Occipital lobe (tissue), 2 donors: ENCODE results near the gene EYS. TPM values are rescaled to one million over a fixed set of nuclear protein-coding genes. Genes with fewer than 3 reads are reported as not detected.
"Not testable (repeated sequence)": the region's sequence is repeated elsewhere in the genome, so short reads cannot be mapped to it uniquely, and the experiment has no call there.

Experiments used
- DNase-seq: peaks from one replicate; lab custom pipeline; 2025; lab: John Stamatoyannopoulos, UW
- total RNA-seq: library from RNA; depleted of rRNA; stranded (reverse); fragments of >200 nt; gene quantifications from one replicate; pipeline ENCODE4 v1.2.3, GENCODE V29; 2014

The EYS gene
- total RNA-seq, 1 donor from 2014 or later = 0.78 TPM

DNA sequence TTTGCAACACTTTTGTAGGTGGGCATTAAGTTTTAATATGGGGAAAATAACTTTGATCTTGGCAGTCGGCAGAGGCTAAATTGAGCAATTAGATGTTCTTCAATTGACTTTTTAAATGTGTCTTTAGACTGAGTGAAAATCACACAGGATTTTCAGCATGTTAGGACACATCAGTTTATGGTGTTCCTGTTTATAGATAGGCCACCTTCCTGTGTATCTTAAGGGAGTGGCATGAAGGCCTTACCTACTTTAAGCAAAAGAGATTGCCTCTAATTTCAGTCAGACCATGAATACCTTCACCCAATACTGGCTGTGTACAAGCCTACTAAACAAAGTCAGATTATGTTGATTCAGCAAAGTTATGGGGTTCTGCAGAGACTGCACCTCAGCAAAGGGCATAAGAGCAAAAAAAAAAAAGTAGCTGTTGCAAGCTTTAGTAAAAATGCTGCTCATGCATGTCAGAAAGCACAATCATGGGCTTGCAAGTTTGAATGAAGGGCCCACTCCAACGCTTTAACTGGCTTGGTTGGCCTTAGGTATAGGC is 1223.0 kb downstream of the EYS start:
- DNase-seq = no peak

- no peak for DNase-seq
These were observed 1224.4 kb downstream of the EYS start for GRCh38 chr6:64482631-64483030.

DNA sequence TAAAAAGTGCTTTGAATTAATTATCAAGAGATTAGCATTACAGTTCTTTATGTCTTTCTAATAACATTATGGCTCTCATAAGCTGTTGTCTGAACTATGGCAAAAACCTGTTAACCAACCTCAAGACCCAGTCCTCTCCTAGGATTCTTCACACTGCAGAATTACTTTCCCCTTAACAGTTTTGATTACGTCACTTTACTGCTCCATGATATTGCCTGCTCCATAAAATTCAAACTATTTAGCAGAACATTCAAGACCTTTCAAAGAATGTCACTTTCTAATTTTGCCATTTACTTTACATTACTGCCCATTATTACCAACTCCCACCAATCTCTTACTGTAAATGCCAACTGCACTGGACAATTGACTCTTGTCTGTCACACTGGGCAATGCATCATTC is 1227.9 kb downstream of the EYS start:
- no peak for DNase-seq

GRCh38 chr6:64477391-64477790 is 1229.6 kb downstream of the EYS start:
- DNase-seq = no peak

GRCh38 chr6:64476935-64477334 is 1230.1 kb downstream of the EYS start:
- DNase-seq = no peak

- DNase-seq = not testable (repeated sequence)
These were observed 1237.6 kb downstream of the EYS start for GRCh38 chr6:64469405-64469804.

DNA sequence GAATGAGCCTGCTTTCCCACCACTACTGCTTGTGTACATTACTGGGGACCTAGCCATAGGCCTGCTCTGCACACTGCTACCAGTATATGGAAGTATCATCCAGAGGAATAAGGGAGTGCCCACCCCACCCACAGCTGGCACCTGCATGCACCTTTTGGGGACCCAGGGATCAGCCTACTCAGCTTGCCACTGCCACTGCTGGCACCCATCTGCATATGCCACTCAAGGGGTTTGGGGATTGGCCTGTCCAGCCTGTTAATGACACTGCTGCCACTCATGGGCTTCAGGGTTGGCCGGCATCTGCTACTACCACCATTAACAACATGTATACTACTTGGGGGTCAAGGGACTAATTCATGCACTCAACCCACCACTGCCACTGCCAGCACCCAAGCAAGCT is 1239.4 kb downstream of the EYS start:
- DNase-seq = no peak

DNA sequence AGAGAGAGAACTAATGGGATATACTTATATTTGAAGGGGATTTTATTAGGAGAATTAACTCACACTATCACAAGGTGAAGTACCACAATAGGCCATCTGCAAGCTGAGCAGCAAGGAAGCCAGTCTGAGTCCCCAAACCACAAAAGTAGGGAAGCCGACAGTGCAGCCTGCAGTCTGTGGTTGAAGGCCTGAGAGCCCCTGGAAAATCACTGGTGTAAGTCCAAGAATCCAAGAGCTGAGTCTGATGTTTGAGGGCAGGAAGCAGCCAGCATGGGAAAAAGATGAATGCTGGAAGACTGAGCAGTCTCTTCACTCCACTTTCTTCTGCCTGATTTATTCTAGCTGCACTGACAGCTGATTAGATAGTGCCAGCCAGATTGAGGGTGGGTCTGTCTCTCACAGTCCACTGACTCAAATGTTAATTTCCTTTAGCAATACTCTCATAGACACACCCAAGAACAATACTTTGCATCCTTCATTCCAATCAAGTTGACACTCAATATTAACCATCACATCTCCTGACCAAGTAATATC is 1247.5 kb downstream of the EYS start:
- no peak for DNase-seq

DNA sequence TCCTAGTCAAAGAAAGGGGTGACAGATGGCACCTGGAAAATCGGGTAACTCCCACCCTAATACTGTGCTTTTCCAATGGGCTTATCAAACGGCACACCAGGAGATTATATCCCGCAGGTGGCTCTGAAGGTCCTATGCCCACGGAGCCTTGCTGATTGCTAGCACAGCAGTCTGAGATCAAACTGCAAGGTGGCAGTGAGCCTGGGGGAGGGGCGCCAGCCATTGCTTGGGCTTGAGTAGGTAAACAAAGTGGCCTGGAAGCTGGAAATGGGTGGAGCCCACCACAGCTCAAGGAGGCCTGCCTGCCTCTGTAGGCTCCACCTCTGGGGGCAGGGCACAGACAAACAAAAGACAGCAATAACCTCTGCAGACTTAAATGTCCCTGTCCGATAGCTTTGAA is 1258.9 kb downstream of the EYS start:
- DNase-seq = not testable (repeated sequence)

DNA sequence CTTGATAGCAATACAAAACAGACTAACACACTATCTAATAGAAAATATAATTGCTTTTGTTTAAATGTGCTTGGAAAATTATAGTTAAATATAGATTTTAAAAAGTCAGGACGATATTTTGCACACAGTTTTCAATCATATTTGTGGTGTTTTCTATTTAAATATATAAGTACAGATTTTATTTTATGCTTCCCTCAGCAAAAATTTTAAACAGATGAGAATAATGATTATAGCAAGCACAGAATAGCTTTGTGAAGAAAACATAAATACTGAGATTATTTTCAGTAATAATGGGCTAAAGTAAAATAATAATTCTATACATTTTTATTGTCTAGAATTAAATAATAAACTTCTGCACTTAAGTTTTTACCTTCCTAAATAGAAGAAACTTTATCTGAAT is 1262.0 kb downstream of the EYS start:
- DNase-seq = no peak

- no peak for DNase-seq
These were observed 1267.8 kb downstream of the EYS start for GRCh38 chr6:64439274-64439673.

DNA sequence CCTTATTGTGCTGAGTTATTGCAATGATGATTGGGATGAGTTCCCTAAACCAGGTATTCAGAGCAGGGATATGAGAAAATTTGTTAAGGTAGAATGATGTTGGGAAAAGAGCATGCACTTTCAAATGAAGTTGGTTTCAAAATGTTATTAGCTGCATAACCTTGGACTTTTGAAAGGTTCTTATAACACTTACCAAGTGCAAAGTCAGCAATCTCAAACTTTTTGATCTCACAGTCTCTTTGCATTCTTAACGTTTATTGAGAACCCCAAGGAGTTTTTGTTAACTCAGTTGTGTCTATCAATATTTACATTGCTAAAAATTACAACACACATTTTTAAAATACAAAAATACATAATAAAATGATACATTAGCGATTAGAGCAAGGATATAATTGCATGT is 1269.0 kb downstream of the EYS start:
- DNase-seq = no peak

DNA sequence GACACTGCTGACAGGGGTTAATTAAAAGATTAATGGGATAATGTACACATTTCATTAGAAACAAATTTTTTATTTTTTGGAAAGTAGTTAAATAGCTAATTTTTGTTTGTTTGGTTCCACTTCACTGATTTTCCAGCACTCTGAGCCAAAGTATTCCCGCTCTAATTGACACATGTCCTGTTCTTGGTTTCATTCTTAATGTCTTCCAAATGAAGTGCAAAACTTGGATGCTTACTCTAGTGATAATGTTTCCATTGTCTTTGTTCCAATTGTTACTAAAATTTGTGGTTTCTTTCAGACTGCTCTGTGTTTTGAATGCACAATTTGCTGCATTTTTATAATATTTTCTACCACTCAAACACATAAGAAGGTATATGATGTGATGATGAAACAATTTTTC is 1277.1 kb downstream of the EYS start:
- no peak for DNase-seq

DNA sequence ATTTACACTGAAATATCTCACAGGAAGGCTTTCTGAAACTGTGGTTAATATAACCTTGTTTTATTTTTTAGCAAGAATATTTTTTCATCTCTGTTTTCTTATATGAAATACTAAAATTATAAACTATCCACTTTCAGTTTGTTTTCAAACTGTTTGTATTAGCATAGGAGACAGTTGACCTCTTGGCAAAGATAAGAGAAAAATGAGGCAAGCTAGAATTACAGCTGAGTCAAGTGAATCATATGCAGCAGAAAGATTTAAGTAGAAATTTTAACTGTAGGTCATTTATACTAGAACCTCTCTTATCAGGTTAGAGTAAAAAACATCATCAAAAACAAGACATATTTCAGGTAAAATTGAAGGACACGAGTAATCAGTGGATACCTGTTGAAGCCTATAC is 1278.8 kb downstream of the EYS start:
- no peak for DNase-seq

DNA sequence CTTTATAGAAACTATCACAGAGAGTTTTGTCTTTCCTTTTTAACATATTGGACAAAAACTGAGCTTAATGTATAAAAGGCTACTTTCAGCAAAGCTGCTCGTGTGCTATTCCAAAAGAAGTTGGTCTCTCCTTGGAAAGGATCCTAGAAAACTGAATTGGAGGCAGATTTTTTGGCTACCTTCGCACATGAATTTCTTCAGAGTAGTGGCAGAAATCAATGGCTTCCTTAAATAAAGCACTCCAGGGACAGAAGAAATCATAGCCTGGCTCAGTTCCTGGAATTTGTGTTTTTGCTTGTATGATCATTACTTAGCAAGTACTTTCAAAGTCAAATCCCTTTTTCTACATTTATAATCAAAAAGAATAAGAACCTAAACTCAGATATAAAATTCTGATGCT is 1291.1 kb downstream of the EYS start:
- DNase-seq = no peak

GRCh38 chr6:64411226-64411625 is 1295.8 kb downstream of the EYS start:
- no peak for DNase-seq

- no peak for DNase-seq
These were observed 1297.1 kb downstream of the EYS start for GRCh38 chr6:64409948-64410347.

GRCh38 chr6:64404396-64404795 is 1302.6 kb downstream of the EYS start:
- DNase-seq = no peak

DNA sequence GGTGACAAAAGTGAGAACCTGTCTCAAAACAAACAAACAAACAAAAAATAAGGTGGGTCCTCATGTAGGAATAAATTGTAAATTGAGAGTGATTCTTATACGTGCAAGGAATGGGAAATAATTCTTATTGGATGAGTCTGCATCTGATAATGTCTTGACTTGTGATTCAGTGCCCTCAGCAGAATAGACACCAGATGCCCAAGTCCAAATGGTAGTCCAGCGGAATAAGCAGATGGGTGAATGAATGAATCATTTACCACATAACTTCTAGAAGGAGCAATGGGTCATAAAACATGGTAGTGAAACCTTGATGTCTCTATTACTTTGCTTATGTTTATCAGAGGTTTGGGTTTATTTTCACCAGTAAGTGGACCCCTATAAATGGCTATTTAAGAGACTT is 1323.7 kb downstream of the EYS start:
- no peak for DNase-seq

DNA sequence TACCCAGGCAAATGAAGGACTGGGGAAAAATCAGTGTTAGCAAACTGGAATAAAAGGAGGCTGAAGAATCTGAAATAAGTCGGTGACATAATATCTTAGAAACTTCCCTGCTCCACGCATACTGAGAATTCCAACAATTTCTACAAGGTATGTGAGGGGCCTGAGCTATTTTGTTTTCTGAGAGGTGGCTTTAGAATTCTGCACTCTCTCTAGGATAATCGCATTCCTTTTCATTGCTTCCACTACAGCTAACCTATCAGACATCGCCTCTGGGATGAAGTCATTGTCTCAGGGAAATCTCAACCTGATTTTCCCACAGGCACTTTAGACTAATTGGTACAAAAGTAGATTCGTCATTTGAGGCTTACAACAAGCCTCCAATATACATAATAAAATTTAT is 1330.6 kb downstream of the EYS start:
- DNase-seq = no peak

GRCh38 chr6:64357430-64357829 is 1349.6 kb downstream of the EYS start:
- DNase-seq = no peak

DNA sequence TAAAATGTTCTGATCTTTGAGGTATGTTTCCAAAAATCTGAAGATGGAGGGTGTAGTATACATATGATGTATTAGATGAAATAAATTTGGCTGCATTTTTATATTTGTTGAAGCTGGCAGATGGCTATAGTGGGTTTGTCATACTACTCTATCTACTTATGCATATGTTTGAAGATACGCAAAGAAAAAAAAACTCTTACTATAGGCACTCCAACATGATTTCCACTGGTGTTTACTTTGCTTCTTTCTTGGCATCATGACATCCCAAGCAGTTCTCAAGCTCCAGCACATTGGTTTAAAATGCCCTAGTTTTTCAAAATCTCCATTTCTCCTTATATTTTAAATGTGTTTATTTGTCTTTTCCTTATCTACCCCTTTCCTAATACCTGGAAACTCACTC is 1359.6 kb downstream of the EYS start:
- DNase-seq = no peak

- no peak for DNase-seq
These were observed 1371.8 kb downstream of the EYS start for GRCh38 chr6:64335195-64335594.

DNA sequence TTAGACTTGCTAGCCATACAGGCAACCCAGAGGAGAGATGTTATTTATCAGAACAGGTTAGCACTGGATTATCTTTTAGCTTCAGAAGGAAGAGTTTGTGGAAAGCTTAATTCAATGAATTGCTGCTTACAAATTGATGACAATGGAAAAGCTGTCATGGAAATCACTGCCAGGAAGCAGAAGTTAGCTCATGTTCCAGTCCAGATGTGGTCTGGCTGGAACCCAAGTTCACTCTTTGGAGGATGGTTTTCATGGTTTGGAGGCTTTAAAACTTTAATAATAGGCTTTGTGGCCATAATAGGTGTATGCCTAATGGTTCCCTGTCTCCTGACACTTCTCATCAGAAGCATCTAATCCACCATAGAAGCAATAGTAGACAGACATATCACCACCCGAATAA is 1372.4 kb downstream of the EYS start:
- DNase-seq = no peak
